Left renal pelvis (tissue), 4 donors: ENCODE measurements around the gene MCM8. TPM values are rescaled to one million over a fixed set of nuclear protein-coding genes. Genes with fewer than 3 reads are reported as not detected.

Experiments
- DNase-seq, 4 donors: peaks; one replicate each; pipeline ENCODE4 v3.0.0-alpha.2; 2013; ENCODE audit warnings: low read depth in 4 of 4, low spot score in 3 of 4
- polyA plus RNA-seq, 4 donors: library from polyadenylated mRNA; unstranded; fragments of 120-200 nt; gene quantifications; one replicate each; pipeline ENCODE4 v1.2.1, GENCODE V29; 2013; ENCODE audit not compliant: insufficient read length in 4 of 4

MCM8 gene
- polyA plus RNA-seq, 4 donors: 11.7 to 16.3 (median 14.7) TPM

DNA sequence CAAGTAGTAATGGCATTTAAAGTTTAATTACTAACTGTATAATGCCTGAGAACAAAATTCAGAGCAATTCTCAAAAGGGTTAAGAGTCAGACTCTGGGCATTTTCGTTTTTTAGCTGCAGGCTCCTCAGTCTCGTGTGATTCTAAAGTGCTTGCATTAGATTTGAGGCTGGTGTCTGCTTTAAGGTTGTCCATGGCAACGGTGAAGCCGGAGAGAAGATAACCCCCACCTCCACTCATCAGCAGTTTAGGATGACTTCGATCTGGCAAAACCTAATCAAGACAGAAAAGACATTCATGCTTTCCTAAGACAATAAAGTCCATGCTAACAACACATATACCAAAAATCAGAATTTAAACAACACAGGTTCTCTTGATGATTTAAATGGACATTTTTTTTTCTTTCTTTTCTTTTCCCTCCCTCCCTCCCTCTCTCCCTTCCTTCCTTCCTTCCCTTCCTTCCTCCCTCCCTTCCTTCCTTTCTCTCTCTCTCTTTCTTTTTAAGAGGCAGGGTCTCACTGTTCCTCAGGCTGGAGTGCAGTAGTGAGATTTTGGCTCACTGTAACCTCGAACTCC lies 11.9 kb upstream of the MCM8 start:
- DNase-seq: no peak

DNA sequence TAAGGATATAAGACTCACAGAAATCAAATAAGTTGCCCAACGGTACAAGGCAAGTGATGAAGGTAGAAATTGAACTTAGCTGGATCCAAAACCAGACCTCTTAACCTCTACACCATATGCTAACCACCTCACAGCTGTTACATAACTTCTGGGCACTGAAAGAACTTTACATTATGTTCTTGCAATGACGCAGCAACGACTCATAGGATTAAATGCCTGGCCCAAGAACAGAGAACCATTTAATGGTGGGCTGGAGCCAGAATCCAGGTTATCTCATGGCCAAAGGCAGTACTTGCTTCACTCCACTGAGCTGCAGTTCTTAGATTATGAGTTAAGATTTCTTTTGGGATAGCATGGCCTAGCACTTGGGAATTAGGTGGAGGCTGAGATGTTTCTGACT lies 4.5 kb upstream of the MCM8 start:
- DNase-seq: no peak

- DNase-seq: no peak
These were observed 3.2 kb upstream of the MCM8 start for GRCh38 chr20:5947276-5947675.

- no peak for DNase-seq
These were observed 545 bp upstream of the MCM8 start for GRCh38 chr20:5949943-5950270.

DNA sequence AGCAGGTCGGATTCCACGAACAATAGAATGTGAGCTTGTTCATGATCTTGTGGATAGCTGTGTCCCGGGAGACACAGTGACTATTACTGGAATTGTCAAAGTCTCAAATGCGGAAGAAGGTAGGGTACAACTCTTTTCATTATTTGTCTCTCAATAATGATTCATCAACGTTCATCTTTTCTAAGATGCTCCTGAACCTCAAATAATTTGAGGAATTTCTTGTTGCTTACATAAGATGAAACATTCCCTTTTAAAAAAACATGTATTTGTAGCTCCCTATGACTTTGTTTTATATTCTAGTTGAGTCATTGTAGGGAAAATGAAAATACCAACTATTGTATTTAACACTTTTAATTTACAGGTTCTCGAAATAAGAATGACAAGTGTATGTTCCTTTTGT lies 17.0 kb downstream of the MCM8 start:
- DNase-seq: no peak

DNA sequence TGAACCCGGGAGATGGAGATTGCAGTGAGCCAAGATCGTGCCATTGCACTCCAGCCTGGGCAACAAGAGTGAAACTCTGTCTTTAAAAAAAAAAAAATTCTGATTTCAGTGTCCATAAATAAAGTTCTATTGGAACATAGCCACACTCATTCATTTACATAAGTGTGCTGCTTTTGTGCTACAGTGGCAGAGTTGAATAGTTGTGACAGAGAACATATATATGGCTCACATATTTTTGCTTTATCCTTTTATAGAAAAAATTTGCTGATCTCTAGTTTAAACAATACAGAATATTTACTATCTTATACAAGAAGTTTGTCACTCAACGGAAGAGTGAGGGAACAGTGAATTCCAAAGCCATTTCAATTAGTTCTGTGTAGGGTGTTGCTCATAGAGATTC lies 18.0 kb downstream of the MCM8 start:
- DNase-seq: no peak

DNA sequence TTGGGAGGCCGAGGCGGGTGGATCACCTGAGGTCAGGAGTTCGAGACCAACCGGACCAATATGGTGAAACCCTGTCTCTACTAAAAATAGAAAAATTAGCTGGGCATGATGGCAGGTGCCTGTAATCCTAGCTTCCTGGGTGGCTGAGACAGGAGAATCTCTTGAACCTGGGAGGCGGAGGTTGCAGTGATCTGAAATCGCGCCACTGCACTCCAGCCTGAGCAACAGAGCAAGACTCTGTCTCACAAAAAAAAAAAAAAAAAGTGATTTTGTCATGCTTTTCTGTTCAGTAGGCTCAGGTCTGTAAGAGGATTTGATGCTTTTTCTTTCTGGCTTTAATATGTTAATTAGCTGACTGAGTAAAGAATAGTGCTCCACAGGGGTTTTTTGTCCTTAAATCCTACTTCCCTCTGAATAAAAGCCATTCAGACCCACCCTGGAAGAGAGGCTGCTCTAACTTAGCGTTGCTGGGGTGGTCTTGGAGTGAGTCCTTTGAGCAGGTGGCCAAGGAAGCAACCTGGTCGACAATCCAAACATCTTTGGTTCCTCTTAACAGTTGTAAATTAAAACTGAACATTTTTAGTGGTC lies 19.0 kb downstream of the MCM8 start:
- DNase-seq: no peak

GRCh38 chr20:5969940-5970339 lies 19.5 kb downstream of the MCM8 start:
- DNase-seq: no peak

DNA sequence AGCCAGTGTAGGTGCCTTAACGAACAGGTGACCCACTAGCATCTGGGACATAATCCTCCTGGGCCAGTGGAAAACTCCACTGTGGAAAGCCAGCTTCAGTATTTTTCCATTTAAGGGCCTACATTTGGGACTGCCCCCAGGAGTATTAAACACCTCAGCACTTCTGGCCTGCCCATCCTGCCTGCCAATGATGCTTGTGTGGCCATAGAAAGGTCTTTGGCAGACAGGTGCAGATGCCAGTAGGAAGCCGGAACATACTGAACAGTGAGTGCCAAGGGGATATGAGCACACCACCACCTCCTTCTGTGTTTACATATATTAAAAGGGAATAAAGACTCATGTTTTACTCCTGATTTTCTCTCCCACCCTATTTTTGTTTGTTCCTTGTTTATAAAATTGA lies 19.9 kb downstream of the MCM8 start:
- no peak for DNase-seq

- DNase-seq: no peak
These were observed 20.8 kb downstream of the MCM8 start for GRCh38 chr20:5971203-5971602.

- no peak for DNase-seq
These were observed 22.7 kb downstream of the MCM8 start for GRCh38 chr20:5973172-5973571.

DNA sequence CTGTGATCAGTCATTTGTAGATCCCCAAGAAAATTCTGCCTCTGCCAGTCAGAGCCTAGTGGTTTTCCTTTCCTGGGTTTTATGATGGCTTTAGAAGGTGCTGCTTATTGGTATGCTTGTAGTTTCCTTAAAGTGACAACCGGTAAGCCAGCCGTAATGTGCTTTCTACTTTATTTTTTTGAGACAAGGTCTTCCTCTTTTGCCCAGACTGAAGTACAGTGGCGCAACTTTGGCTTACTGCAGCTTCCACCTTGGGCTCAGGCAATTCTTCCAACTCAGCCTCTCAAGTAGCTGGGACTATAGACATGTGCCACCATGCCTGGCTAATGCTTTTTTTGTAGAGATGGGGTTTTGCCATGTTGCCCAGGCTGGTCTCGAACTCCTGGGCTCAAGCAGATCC lies 23.5 kb downstream of the MCM8 start:
- no peak for DNase-seq

DNA sequence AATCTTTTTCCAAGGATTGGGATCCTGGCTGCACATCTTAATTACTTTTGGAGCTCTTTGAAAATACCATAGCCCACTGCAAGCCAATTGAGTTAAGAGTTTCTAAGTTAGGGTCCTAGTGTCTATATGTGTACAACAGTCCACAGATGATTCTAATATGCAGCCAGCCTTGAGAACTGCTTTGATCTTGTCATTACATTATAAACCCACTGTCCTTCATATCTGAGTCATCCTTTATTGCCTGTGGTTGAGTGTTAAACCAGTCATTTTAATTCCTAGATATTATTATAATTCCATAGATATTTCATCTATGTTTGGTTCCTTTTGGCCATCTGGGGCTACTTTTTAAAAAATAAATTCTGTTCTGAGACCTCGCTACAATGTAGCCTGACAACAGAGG lies 24.1 kb downstream of the MCM8 start:
- DNase-seq: no peak

- DNase-seq: no peak
These were observed 25.3 kb downstream of the MCM8 start for GRCh38 chr20:5975778-5976177.

- no peak for DNase-seq
These were observed 26.8 kb downstream of the MCM8 start for GRCh38 chr20:5977223-5977622.

- no peak for DNase-seq
These were observed 27.5 kb downstream of the MCM8 start for GRCh38 chr20:5977975-5978374.

GRCh38 chr20:5979801-5980200 lies 29.3 kb downstream of the MCM8 start:
- DNase-seq: no peak

GRCh38 chr20:5980720-5981538 lies 30.5 kb downstream of the MCM8 start:
- no peak for DNase-seq

- DNase-seq: no peak
These were observed 36.9 kb downstream of the MCM8 start for GRCh38 chr20:5987383-5987782.

DNA sequence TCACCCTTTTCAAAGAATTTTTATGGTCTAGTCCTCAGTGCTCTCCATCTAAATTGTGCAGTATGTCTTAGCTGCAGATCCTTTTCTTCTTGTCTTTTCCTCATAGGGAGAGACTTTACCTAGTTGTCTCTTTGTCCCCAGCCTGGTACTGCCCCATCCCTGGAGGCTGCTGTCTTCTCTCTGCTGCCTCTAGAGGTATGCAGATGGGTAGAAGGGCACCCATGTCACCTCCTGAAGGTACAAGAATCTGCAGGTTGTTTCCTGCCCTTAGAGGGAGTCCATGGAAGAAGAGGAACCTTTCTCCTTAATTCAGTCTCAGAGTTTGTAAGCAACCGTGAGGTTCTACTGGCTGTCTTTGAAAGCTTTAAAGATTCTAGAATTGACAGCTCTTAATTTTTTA lies 39.1 kb downstream of the MCM8 start:
- no peak for DNase-seq

GRCh38 chr20:5990946-5991345 lies 40.5 kb downstream of the MCM8 start:
- no peak for DNase-seq
